HCT116 (cell line): ENCODE data around the gene HIRA. TPM values are rescaled to one million over a fixed set of nuclear protein-coding genes. Genes with fewer than 3 reads are reported as not detected.

ENCODE experiments used
- ATAC-seq: fragments of 200-7000 bp; cut with Tn5 transposase; 2 replicates; pipeline ENCODE4 v1.9.1; 2020; ENCODE audit warnings: mild to moderate bottlenecking, moderate library complexity
- BruUV-seq: library from RNA; stranded (reverse); fragments of 400-500 nt; replicated peaks from 2 replicates; lab custom pipeline; 2021; lab: Mats Ljungman, UMichigan
- CTCF ChIA-PET: fragments of 300-600 bp; sonication (Branson Sonifier 250); formaldehyde crosslinking; loops from one replicate; lab custom pipeline; 2021; ENCODE audit warnings: antibody characterized with exemption; lab: Charles Lee
- POLR2A ChIA-PET: fragments of 300-600, 350-600 bp; sonication (Branson Sonifier 250); formaldehyde crosslinking; loops from one replicate; lab custom pipeline; 2021; ENCODE audit warnings: antibody characterized with exemption; lab: Charles Lee
- RAD21 ChIA-PET, 2 experiments: fragments of 300-600 bp; sonication (Branson Sonifier 250); formaldehyde crosslinking; loops; one replicate each; lab custom pipeline; 2023; ENCODE audit warnings: low total read pairs in 2 of 2; ENCODE audit not compliant: uncharacterized antibody in 2 of 2, unreplicated experiment in 2 of 2, low non-redundant PET in 1 of 2; lab: Charles Lee
- DNase-seq: peaks from one replicate; pipeline ENCODE4 v3.0.0-alpha.2; 2010; ENCODE audit warnings: low read depth, low spot score
- H2AFZ ChIP-seq: fragments of 200-600 bp; shearing (Covaris generic), sonication (generic); 2 replicates; pipeline ENCODE4 v1.6.1; 2017; ENCODE audit warnings: low read depth, mixed run types, mixed read lengths, antibody characterized with exemption, low read length; ENCODE audit not compliant: poor library complexity, severe bottlenecking
- H3K27ac ChIP-seq: 2 replicates; pipeline ENCODE4 v1.5.1; 2012; ENCODE audit warnings: low read depth, low read length
- H3K27me3 ChIP-seq: fragments of 200-600 bp; sonication (generic); 2 replicates; pipeline ENCODE4 v1.6.1; 2016; ENCODE audit warnings: mixed run types, low read length, mixed read lengths; ENCODE audit not compliant: insufficient read depth
- H3K36me3 ChIP-seq, 2 experiments: fragments of 200-500 bp in 1 of 2; fragments of 200-600 bp in 1 of 2; sonication (Bioruptor generic) in 1 of 2; sonication (generic) in 1 of 2; 2 replicates each; pipeline versions ENCODE4 v1.5.1 to v1.6.1; 2014 to 2016; ENCODE audit warnings: low read length in 2 of 2, inconsistent platforms in 1 of 2, mixed read lengths in 1 of 2, mixed run types in 1 of 2; ENCODE audit not compliant: insufficient read depth in 2 of 2, control insufficient read depth in 1 of 2
- H3K4me1 ChIP-seq, 2 experiments: fragments of 200-600 bp in 1 of 2; sonication (generic) in 1 of 2; 2 replicates each; pipeline versions ENCODE4 v1.5.1 to v1.6.1; 2012 to 2017; ENCODE audit warnings: low read length in 2 of 2, inconsistent platforms in 1 of 2, mild to moderate bottlenecking in 1 of 2, mixed read lengths in 1 of 2, mixed run types in 1 of 2, moderate library complexity in 1 of 2; ENCODE audit not compliant: insufficient read depth in 2 of 2, control insufficient read depth in 1 of 2
- H3K4me2 ChIP-seq: fragments of 200-600 bp; sonication (generic); 2 replicates; pipeline ENCODE4 v1.6.1; 2017; ENCODE audit warnings: mixed run types, low read length, mixed read lengths
- H3K4me3 ChIP-seq, 2 experiments: fragments of 200-600 bp in 1 of 2; sonication (generic) in 1 of 2; replicated peaks in 1 of 2; 2 replicates each; pipeline ENCODE4 v1.5.1; 2011 to 2016; ENCODE audit warnings: low read length in 2 of 2, control low read depth in 1 of 2, low read depth in 1 of 2, mild to moderate bottlenecking in 1 of 2, mixed read lengths in 1 of 2, mixed run types in 1 of 2
- H3K79me2 ChIP-seq: fragments of 200-600 bp; sonication (generic); 2 replicates; pipeline ENCODE4 v1.6.1; 2017; ENCODE audit warnings: mild to moderate bottlenecking, mixed run types, low read length, moderate library complexity, mixed read lengths; ENCODE audit not compliant: insufficient read depth
- H3K9ac ChIP-seq: fragments of 200-600 bp; sonication (generic); 2 replicates; pipeline ENCODE4 v1.6.1; 2016; ENCODE audit warnings: low read length, mixed read lengths
- H3K9me2 ChIP-seq: fragments of 200-600 bp; sonication (generic), shearing (Covaris generic); 2 replicates; pipeline ENCODE4 v1.6.1; 2017; ENCODE audit warnings: mixed run types, mild to moderate bottlenecking, moderate library complexity; ENCODE audit not compliant: insufficient read depth
- H3K9me3 ChIP-seq, 2 experiments: fragments of 200-500 bp in 1 of 2; fragments of 200-600 bp in 1 of 2; sonication (Bioruptor generic) in 1 of 2; sonication (generic) in 1 of 2; 2 replicates each; pipeline ENCODE4 v1.6.1; 2014 to 2017; ENCODE audit warnings: low read length in 2 of 2, mixed read lengths in 2 of 2, inconsistent platforms in 1 of 2, low read depth in 1 of 2, mild to moderate bottlenecking in 1 of 2, mixed run types in 1 of 2, moderate library complexity in 1 of 2; ENCODE audit not compliant: control insufficient read depth in 1 of 2, insufficient read depth in 1 of 2
- H4K20me1 ChIP-seq: fragments of 200-600 bp; sonication (generic), shearing (Covaris generic); 2 replicates; pipeline ENCODE4 v1.6.1; 2017; ENCODE audit warnings: mixed run types, mild to moderate bottlenecking, moderate library complexity; ENCODE audit not compliant: insufficient read depth
- ATF3 ChIP-seq: IDR thresholded peaks from 2 replicates; pipeline ENCODE4 v1.6.1; 2012
- CEBPB ChIP-seq: IDR thresholded peaks from 2 replicates; pipeline ENCODE4 v1.6.1; 2012; ENCODE audit warnings: low read depth
- CTCF ChIP-seq, 3 experiments: fragments of 200-600 bp in 1 of 3; sonication (generic) in 1 of 3; IDR thresholded peaks in 2 of 3; conservative IDR thresholded peaks in 1 of 3; 2 replicates each; pipeline ENCODE4 v1.5.1; 2012 to 2017; ENCODE audit warnings: low read depth in 2 of 3, low read length in 2 of 3, antibody characterized with exemption in 1 of 3, borderline replicate concordance in 1 of 3, control low read depth in 1 of 3, mild to moderate bottlenecking in 1 of 3, mixed read lengths in 1 of 3, mixed run types in 1 of 3, moderate library complexity in 1 of 3; ENCODE audit not compliant: insufficient read depth in 1 of 3
- EGR1 ChIP-seq: IDR thresholded peaks from 2 replicates; pipeline ENCODE4 v1.6.1; 2012; ENCODE audit warnings: low read depth
- ELF1 ChIP-seq: IDR thresholded peaks from 2 replicates; pipeline ENCODE4 v1.6.1; 2012; ENCODE audit warnings: low read depth, borderline replicate concordance
- EZH2 ChIP-seq: fragments of 200-600 bp; sonication (generic); IDR thresholded peaks from 2 replicates; pipeline ENCODE4 v1.6.1; 2017; ENCODE audit warnings: antibody characterized with exemption, mixed run types
- FOSL1 ChIP-seq: IDR thresholded peaks from 2 replicates; pipeline ENCODE4 v1.6.1; 2012; ENCODE audit warnings: low read depth
- JUND ChIP-seq: IDR thresholded peaks from 2 replicates; pipeline ENCODE4 v1.6.1; 2012
- MAX ChIP-seq: IDR thresholded peaks from 2 replicates; pipeline ENCODE4 v1.6.1; 2012
- RAD21 ChIP-seq: IDR thresholded peaks from 2 replicates; pipeline ENCODE4 v1.6.1; 2012; ENCODE audit warnings: low read depth, mild to moderate bottlenecking
- REST ChIP-seq: IDR thresholded peaks from 2 replicates; pipeline ENCODE4 v1.6.1; 2012; ENCODE audit warnings: low read depth
- SIN3A ChIP-seq: IDR thresholded peaks from 2 replicates; pipeline ENCODE4 v1.6.1; 2012; ENCODE audit warnings: low read depth
- SP1 ChIP-seq: IDR thresholded peaks from 2 replicates; pipeline ENCODE4 v1.6.1; 2012; ENCODE audit warnings: low read depth
- SRF ChIP-seq: IDR thresholded peaks from 2 replicates; pipeline ENCODE4 v1.6.1; 2012; ENCODE audit warnings: low read depth
- TCF7L2 ChIP-seq: IDR thresholded peaks from 2 replicates; pipeline ENCODE4 v1.7.0; 2011; ENCODE audit warnings: borderline replicate concordance, inconsistent platforms; ENCODE audit not compliant: insufficient read depth, insufficient read length; ENCODE audit errors: extremely low read depth
- ZFX ChIP-seq: fragments of 450-650 bp; IDR thresholded peaks from 2 replicates; pipeline ENCODE4 v1.6.1; 2017
- ZNF274 ChIP-seq: fragments of 200-500 bp; sonication (Bioruptor generic); IDR thresholded peaks from 2 replicates; pipeline ENCODE4 v1.6.1; 2014; ENCODE audit warnings: mild to moderate bottlenecking, low read depth, low read length, inconsistent platforms
- intact Hi-C: fragments of 100-400 bp; cut with micrococcal nuclease; formaldehyde crosslinking; loops from 2 replicates; pipeline ENCODE4 v1.10.0; 2022
- total RNA-seq: library from RNA; stranded (reverse); gene quantifications from one replicate; pipeline ENCODE4 v1.2.1, GENCODE V29; 2021; ENCODE audit not compliant: unreplicated experiment

The HIRA gene
- total RNA-seq, 1 experiment from 2014 or later, result 30.6 TPM

- H3K4me1 ChIP-seq, result no peaks in the 10 kb centered on the region
- TF ChIP-seq SP1, result no peak
- no peak for TF ChIP-seq TCF7L2
- TF ChIP-seq SRF, result no peak
- no peak for TF ChIP-seq SIN3A
- TF ChIP-seq CTCF (IDR thresholded peaks at IDR 0.05 in 2 of 3, conservative IDR thresholded peaks at IDR 0.05 in 1 of 3; ENCODE audit: borderline replicate concordance in 1 of 3, insufficient read depth in 1 of 3, low read depth in 2 of 3, low read length in 2 of 3), result no peak
- TF ChIP-seq EZH2, result no peak
- no peak for TF ChIP-seq FOSL1
- TF ChIP-seq RAD21, result no peak
- TF ChIP-seq ZNF274, result no peak
- TF ChIP-seq EGR1, result no peak
- TF ChIP-seq ZFX, result no peak
- TF ChIP-seq REST, result no peak
- no peak for TF ChIP-seq CEBPB
- TF ChIP-seq JUND, result no peak
- TF ChIP-seq ELF1, result no peak
- TF ChIP-seq ATF3, result no peak
- TF ChIP-seq MAX, result no peak
- TF ChIP-seq, all 23 proteins: peak for 0
- ATAC-seq (no peak), DNase-seq (no peak)
- peaks cover 18 to 43% of the 10 kb centered on the region in 2 experiments; a peak in 3 of 4 replicates for H3K36me3 ChIP-seq
- ChIA-PET CTCF (no interaction called here), POLR2A (no interaction called here), RAD21 (interaction anchor here in 1 of 2 experiments (0.6 kb wide), 1 partner anchor 9 kb away, joined by 3 read pairs; no protein-coding TSS in a partner anchor)
- no peak overlapping the region for H3K9ac ChIP-seq
- intact Hi-C loops, result no loop called here
- no peak overlapping the region for H3K4me3 ChIP-seq
- no peak overlapping the region for H2AFZ ChIP-seq
- no peaks in the 10 kb centered on the region for H3K79me2 ChIP-seq
- no peak overlapping the region for H3K4me2 ChIP-seq
- H3K9me2 ChIP-seq, result no peaks in the 10 kb centered on the region
- no peaks in the 10 kb centered on the region for H3K27me3 ChIP-seq
- H4K20me1 ChIP-seq, result no peaks in the 10 kb centered on the region
- no TSS peak for BruUV-seq
- no peaks in the 10 kb centered on the region for H3K9me3 ChIP-seq
- no peak overlapping the region for H3K27ac ChIP-seq
These were observed 37.8 kb downstream of the HIRA start for GRCh38 chr22:19393704-19394103.
